GM12801 (cell line): ENCODE results near the gene PIAS2.

ENCODE experiments used
- CTCF ChIP-seq: IDR thresholded peaks from one replicate; pipeline ENCODE4 v1.5.1; 2011; ENCODE audit warnings: control low read depth; ENCODE audit not compliant: insufficient read length; ENCODE audit errors: extremely low read depth

The PIAS2 gene

GRCh38 chr18:46910856-46911255 lies 6.5 kb downstream of the PIAS2 start:
- TF ChIP-seq CTCF, result no peak

DNA sequence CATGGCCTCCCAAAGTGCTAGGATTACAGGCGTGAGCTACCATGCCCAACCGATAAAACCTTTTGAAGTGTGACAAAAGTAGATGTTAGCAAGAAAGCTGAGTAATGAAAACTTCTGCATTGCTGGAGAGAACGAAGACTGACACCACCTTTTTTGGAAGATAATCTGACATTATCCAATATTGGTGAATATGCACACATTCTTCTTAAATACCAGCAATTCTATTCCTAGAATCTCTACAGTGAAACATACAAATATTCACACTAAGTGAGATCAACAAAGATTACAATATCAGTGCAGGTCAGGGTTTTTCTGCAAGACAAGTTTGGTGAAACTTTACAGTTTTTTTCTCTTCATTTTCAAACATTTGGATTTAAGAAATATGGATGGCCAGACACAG lies 7.8 kb downstream of the PIAS2 start:
- TF ChIP-seq CTCF, result no peak

GRCh38 chr18:46903406-46903805 lies 13.9 kb downstream of the PIAS2 start:
- no peak for TF ChIP-seq CTCF

DNA sequence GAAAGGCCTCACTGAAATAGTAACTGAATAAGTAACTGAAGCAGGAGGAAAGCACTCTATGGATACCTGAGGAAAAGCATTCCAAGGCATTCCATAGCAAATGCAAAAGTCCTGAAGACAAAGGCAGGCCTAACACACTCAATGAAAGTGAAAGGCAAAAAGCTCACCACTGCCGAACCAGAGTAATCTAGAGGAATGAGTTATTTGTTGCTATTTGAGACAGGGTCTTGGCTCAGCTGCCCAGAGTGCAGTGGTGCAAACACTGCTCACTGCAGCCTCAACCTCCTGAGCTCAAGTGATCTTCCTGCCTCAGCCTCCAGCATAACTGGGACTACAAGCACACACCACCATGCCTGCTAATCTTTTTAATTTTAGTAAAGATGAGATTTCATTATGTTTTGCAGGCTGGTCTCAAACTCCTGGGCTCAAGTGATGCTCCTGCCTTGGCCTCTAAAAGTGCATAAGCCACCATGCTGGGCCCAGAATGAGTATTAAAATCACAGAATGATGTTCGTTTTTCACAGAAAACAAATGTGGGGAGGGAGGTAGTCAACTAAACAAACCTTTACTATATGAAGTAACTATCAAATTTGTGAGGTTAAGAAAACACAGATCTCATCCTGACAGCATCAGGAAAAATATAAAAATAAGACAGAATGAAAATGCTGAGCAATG lies 17.9 kb downstream of the PIAS2 start:
- TF ChIP-seq CTCF, result no peak

- no peak for TF ChIP-seq CTCF
These were observed 23.2 kb downstream of the PIAS2 start for GRCh38 chr18:46894124-46894523.

DNA sequence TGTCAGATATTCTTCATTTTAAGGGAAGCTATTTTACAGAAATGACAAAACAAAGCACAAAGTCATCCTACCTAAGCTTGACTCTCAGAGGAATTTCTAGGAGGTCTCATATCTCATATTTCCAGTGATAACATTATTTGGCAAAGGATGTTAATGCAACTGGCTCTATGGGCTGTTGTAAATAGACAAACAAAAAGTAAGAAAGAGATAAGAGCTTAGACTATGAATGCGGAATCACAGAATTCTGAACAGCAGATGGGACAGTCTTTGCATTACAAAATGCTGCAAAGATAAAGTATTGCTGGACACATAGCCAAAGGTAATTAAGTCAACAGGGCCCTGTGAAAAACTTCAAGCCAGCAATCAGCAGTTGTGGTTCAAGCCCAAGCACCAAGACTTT lies 23.9 kb downstream of the PIAS2 start:
- no peak for TF ChIP-seq CTCF

- TF ChIP-seq CTCF, result no peak
These were observed 24.5 kb downstream of the PIAS2 start for GRCh38 chr18:46892842-46893241.
